Suprapubic skin (tissue), 4 donors: Measurements from ENCODE around the gene EVA1A. TPM values are rescaled to one million over a fixed set of nuclear protein-coding genes. Genes with fewer than 3 reads are reported as not detected.

Experiments used
- DNase-seq, 2 donors: peaks; one replicate each; pipeline ENCODE4 v3.0.0-alpha.2; 2019; ENCODE audit warnings: low spot score in 2 of 2
- H3K27ac ChIP-seq: fragments of 200-600 bp; sonication (generic); one replicate; pipeline ENCODE4 v1.5.1; 2019
- H3K27me3 ChIP-seq: fragments of 200-600 bp; sonication (generic); one replicate; pipeline ENCODE4 v1.5.1; 2019
- H3K36me3 ChIP-seq: fragments of 200-600 bp; sonication (generic); one replicate; pipeline ENCODE4 v1.5.1; 2019
- H3K4me1 ChIP-seq: fragments of 200-600 bp; sonication (generic); one replicate; pipeline ENCODE4 v1.5.1; 2019
- H3K4me3 ChIP-seq: fragments of 200-600 bp; sonication (generic); one replicate; pipeline ENCODE4 v1.5.1; 2019; ENCODE audit warnings: mild to moderate bottlenecking
- H3K9me3 ChIP-seq: fragments of 200-600 bp; sonication (generic); one replicate; pipeline ENCODE4 v1.5.1; 2019
- EP300 ChIP-seq: sonication (generic); formaldehyde crosslinking; IDR thresholded peaks from one replicate; pipeline ENCODE4 v1.6.1; 2017; ENCODE audit warnings: antibody characterized with exemption
- POLR2A ChIP-seq, 2 donors: fragments of 450-650 bp; IDR thresholded peaks; one replicate each; pipeline ENCODE4 v1.6.1; 2017; ENCODE audit warnings: antibody characterized with exemption in 2 of 2, mild to moderate bottlenecking in 2 of 2, moderate library complexity in 2 of 2
- POLR2AphosphoS5 ChIP-seq, 3 donors: sonication (generic); formaldehyde crosslinking; IDR thresholded peaks; one replicate each; pipeline ENCODE4 v1.6.1; 2017; ENCODE audit warnings: antibody characterized with exemption in 3 of 3
- WGBS: methylation state at CpG from one replicate; pipeline ENCODE4 v1.1.5; 2018; 5-methylcytosine and 5-hydroxymethylcytosine counted together
- total RNA-seq, 4 donors: library from RNA; depleted of rRNA; stranded (reverse); fragments of >200 nt; gene quantifications; one replicate each; pipeline ENCODE4 v1.1.0, GENCODE V29; 2016
- TF ChIP-seq, protein P1 (sequence below), 2 donors: fragments of 200-600 bp in 1 of 2; fragments of 450-650 bp in 1 of 2; sonication (generic) in 1 of 2; IDR thresholded peaks; one replicate each; pipeline ENCODE4 v1.5.1; 2016 to 2019; ENCODE audit warnings: antibody characterized with exemption in 2 of 2, mild to moderate bottlenecking in 1 of 2, moderate library complexity in 1 of 2

The EVA1A gene
- total RNA-seq, 4 donors from 2014 or later: 5.7 to 11.4 (median 7.9) TPM

DNA sequence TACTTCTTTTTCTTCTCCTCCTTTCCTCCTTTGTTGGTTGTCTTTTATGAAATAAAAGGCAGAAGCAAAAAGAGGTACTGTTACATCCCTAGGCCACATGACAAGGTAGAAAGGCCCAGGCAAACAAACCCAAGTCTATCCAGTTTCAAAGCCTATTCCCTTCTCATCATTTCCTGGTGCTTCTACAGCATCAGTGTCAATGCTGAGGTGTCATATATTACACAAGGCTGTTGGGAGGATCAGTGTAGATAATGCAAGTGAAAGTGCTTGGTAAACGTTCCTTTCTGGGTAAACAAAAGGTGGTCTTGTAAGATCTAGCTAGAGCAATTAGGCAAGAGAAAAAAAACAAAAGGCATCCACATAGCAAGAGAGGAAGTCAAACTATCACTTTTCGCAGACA, 64.9 kb downstream of the EVA1A start:
- no peak for DNase-seq
- WGBS: 82% methylated on average over 2 of the region's 2 CpGs
- Histone ChIP-seq H3K9me3 (no peaks in the 10 kb centered on the region), H3K36me3 (no peaks in the 10 kb centered on the region), H3K4me1 (no peaks in the 10 kb centered on the region), H3K27ac (no peak overlapping the region), H3K4me3 (no peak overlapping the region), H3K27me3 (no peaks in the 10 kb centered on the region)
- TF ChIP-seq EP300 (no peak), POLR2A (IDR thresholded peaks at IDR 0.05) (no peak), POLR2AphosphoS5 (IDR thresholded peaks at IDR 0.05) (no peak)
- TF ChIP-seq, protein P1, sequence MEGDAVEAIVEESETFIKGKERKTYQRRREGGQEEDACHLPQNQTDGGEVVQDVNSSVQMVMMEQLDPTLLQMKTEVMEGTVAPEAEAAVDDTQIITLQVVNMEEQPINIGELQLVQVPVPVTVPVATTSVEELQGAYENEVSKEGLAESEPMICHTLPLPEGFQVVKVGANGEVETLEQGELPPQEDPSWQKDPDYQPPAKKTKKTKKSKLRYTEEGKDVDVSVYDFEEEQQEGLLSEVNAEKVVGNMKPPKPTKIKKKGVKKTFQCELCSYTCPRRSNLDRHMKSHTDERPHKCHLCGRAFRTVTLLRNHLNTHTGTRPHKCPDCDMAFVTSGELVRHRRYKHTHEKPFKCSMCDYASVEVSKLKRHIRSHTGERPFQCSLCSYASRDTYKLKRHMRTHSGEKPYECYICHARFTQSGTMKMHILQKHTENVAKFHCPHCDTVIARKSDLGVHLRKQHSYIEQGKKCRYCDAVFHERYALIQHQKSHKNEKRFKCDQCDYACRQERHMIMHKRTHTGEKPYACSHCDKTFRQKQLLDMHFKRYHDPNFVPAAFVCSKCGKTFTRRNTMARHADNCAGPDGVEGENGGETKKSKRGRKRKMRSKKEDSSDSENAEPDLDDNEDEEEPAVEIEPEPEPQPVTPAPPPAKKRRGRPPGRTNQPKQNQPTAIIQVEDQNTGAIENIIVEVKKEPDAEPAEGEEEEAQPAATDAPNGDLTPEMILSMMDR (IDR thresholded peaks at IDR 0.05): no peak

DNA sequence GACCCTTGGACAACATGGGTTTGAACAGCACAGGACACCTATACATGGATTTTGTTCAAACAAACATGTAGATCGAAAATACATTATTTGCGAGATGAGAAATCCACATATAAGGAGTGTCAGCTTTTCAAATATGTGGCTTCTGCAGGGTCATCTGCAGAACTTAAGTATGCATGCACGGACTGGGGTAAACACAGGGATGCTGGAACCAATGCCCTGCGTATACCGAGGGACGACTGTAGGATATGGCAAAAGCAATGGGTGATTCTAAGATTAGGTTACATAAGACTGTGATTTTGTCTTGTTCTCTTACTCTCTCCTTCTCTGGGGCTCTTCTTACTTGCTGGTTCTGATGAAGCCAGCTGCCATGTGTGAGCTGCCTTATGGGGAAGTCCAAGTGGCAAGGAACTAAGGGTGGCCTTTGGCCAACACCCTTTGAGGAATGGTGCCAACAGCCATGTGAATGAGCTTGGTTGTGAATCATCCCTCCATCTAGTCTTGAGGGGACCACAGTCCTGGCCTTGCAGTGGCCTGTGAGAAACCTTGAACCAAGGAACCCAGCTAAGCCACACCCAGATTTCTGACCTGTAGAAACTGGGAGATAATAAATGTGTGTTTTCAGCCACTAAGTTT, 66.5 kb downstream of the EVA1A start:
- no peaks in the 10 kb centered on the region for H3K36me3 ChIP-seq
- no peak for TF ChIP-seq POLR2AphosphoS5 (IDR thresholded peaks at IDR 0.05)
- TF ChIP-seq POLR2A (IDR thresholded peaks at IDR 0.05): no peak
- TF ChIP-seq, protein P1 (IDR thresholded peaks at IDR 0.05): no peak
- TF ChIP-seq EP300: no peak
- H3K4me3 ChIP-seq: no peak overlapping the region
- H3K27ac ChIP-seq: no peak overlapping the region
- no peaks in the 10 kb centered on the region for H3K27me3 ChIP-seq
- DNase-seq: no peak
- WGBS: 92% methylated on average over 6 of the region's 6 CpGs
- no peaks in the 10 kb centered on the region for H3K9me3 ChIP-seq
- no peaks in the 10 kb centered on the region for H3K4me1 ChIP-seq

DNA sequence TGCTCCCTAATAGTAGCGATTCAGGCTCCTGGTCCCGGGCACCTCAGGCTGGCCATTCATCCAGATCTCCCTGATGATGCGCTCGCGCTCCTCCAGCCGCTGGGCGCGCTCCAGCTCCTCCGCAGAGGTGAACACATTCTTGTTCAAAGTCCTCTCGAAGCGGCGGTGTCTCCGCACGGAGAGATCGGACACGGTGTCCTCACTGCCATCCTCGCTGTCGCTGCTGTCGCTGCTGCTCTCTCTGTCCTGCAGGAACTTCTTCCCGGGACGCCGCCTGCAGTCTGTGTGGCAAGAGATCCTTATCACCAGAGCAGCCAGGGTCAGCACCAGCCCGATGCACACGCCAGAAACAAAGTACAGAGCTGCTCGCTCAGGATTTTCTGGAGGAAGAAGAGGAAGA, 67.5 kb downstream of the EVA1A start:
- Histone ChIP-seq H3K27me3 (no peaks in the 10 kb centered on the region), H3K4me1 (no peaks in the 10 kb centered on the region), H3K9me3 (no peaks in the 10 kb centered on the region), H3K4me3 (no peak overlapping the region), H3K27ac (no peak overlapping the region), H3K36me3 (no peaks in the 10 kb centered on the region)
- 96% methylated on average over 25 of the region's 25 CpGs for WGBS
- DNase-seq: no peak
- no peak for TF ChIP-seq POLR2AphosphoS5 (IDR thresholded peaks at IDR 0.05)
- no peak for TF ChIP-seq POLR2A (IDR thresholded peaks at IDR 0.05)
- TF ChIP-seq, protein P1 (IDR thresholded peaks at IDR 0.05): no peak
- no peak for TF ChIP-seq EP300

DNA sequence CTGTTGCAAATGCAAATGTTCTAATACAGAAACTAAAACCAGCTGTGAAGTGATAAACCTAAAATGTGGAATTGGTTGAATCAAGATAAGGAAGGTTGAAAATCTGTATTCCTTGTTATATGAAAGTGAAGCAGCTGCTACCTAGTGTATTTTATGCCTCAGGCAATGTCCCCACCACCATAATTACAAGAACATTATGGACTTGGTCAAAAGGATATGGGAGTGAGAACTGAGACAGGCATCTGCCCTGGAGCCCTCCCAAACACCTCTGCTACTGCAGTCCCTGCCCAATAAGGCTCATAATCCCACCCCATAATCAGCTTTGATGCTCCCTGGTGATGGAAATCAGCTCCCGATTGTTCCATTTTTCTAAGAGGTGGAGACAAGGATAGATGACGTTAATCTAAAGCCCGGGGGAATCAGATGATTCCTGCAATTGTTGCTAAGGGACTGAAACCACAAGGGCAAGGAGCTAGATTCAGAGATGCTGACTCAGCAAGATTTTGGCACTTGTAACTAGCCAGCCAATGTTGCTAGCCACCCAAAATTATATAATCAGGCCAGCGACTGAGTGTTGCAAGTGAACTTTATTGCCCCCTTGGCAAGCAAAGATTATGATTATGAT, 69.5 kb downstream of the EVA1A start:
- TF ChIP-seq, protein P1 (IDR thresholded peaks at IDR 0.05): no peak
- no peak for TF ChIP-seq EP300
- no peak for TF ChIP-seq POLR2A (IDR thresholded peaks at IDR 0.05)
- TF ChIP-seq POLR2AphosphoS5 (IDR thresholded peaks at IDR 0.05): no peak
- no peak for DNase-seq
- WGBS: 58% methylated on average over 4 of the region's 4 CpGs
- no peaks in the 10 kb centered on the region for H3K9me3 ChIP-seq
- no peaks in the 10 kb centered on the region for H3K4me1 ChIP-seq
- H3K4me3 ChIP-seq: no peak overlapping the region
- H3K36me3 ChIP-seq: no peaks in the 10 kb centered on the region
- no peak overlapping the region for H3K27ac ChIP-seq
- no peaks in the 10 kb centered on the region for H3K27me3 ChIP-seq

DNA sequence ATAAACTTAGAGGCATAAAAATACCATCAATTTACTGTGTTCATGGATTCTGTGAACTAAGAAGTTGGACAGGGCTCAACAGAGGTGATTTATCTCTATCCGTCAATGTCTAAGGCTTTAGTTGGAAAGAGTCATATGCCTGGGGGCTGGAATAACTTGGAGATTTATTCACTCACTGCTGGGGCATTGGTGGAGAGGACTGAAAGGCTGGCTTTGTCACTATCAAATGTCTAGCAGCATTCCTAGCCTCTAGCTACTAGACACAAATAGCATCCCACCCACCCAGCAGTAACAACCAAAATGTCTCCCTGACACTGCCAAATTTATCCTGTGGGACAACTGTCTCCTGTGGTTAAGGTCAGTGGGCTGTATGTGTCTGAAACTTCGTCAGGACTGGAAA, 71.0 kb downstream of the EVA1A start:
- Histone ChIP-seq H3K9me3 (no peaks in the 10 kb centered on the region), H3K4me3 (no peak overlapping the region), H3K4me1 (no peaks in the 10 kb centered on the region), H3K36me3 (no peaks in the 10 kb centered on the region), H3K27me3 (no peaks in the 10 kb centered on the region), H3K27ac (no peak overlapping the region)
- TF ChIP-seq, protein P1 (IDR thresholded peaks at IDR 0.05): no peak
- no peak for TF ChIP-seq EP300
- no peak for TF ChIP-seq POLR2A (IDR thresholded peaks at IDR 0.05)
- no peak for TF ChIP-seq POLR2AphosphoS5 (IDR thresholded peaks at IDR 0.05)
- no peak for DNase-seq
- 65% methylated on average over 2 of the region's 2 CpGs for WGBS
